ENCODE measurements around the gene TAC3. TPM values are rescaled to one million over a fixed set of nuclear protein-coding genes. Genes with fewer than 3 reads are reported as not detected.

TAC3 gene
- total RNA-seq, 2 experiments from 2014 or later: 0.27 TPM; not detected in 1

DNA sequence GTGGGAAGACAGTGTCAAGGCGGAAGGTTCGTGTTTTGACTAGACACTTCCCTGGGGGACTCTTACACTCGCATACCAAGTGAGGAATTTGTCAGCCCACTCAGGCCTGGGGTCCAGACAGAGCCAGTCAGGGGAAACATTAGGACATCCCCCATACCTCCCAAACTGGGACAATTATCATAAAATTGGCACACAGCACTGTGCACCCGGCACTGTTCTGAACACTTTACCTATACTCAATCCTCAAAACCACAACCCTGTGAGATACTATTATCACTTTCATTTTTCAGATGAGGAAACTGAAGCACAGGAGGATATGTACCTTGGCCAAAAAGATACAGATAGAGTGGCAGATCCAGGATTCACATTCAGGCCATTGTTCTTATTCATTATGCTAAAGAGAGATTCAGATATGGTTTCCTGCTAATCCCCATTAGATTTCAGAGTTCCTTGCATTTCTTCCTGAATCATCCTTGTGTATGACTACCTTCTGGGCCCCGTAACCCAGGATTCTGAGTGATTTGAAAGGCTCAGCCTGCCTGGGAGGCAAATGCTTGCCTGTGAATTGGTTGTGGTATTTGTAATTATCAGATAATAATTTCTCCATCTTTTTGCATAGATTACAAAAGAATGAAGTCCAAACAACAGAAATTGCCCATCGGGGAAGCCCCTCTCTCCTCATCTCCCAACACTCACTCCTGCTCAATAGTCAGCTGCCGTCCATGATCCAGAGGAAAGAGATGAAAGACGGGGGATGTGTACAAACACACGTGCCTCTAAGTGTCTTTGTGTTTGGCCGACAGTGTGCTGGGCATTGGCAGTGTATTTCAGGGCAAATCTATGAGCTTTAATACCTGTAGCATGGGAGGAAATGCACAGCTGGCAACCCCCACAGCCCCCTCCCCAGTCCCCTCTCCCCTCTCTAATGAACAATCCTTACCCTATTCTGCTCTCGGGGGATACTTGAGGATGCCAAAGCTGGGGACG is 4.6 kb downstream of the TAC3 start:
- ChIA-PET CTCF (interaction anchor here (0.9 to 1.6 kb wide), 5 partner anchors 10 to 254 kb away, joined by 3 to 4 read pairs (median 3); no protein-coding TSS in a partner anchor), POLR2A (no interaction called here)

DNA sequence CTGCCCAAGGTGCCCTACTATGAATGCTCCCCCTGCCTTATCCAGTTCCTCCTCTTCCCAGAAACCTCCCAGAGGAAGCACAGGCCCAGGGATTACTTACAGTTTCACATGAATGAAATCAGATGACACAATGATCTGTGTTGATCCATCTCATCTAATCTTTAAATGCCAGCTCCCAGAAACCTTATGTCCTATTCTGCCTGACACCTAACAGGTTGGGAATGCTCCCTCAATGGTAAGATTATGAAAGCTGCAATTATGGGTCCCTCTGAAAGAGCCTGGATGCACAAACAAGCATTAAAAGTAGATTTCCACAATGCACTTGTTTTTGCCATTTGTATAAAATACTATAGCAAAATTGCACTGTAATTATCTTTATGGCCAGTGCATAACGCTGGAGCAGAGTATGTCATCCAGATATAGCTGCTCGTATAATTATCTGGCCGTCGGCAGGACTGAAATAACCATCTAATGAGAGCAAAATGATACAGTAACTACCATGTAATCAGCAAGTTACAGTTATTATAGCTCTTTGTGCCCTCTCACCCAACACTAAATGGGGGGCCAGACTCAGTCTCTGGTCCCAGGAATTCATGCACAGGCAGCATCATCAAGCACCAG is 5.6 kb downstream of the TAC3 start:
- CTCF ChIA-PET: interaction anchor here (0.9 to 1.5 kb wide), 4 partner anchors 9 to 253 kb away, joined by 3 read pairs; no protein-coding TSS in a partner anchor
- POLR2A ChIA-PET: no interaction called here

DNA sequence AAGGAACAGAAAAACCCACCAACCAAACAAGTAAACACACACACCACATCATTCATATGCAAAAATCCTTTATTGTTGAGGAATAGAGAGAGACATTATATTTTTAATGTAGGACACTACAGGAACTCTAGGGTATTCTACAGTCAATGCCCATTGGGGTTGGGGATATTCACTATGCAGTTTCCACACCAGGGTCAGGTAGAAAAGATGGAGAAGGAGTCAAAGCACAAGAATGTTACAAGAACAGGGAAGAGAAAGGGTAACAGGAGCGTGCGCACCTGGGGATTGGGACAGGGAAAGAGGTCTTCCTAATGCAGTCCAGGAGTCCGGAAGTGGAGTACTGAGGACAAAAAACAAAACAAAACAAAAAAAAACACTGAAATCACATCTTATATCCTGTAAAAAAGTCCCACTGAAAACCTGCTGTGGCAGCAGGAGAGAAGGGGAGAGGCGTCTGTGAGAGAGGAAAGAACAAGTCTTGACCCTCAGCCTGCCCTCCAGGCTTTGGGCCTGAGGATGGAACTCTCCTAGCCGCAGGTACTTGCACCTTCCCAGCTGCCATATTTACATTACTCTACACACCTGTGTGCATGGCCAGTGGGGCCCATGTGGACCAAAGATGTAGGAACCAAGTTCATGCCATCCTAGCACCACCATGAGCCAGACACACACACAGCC is 6.2 kb downstream of the TAC3 start:
- ChIA-PET CTCF (interaction anchor here (1.0 to 3.6 kb wide), 4 partner anchors 59 to 252 kb away, joined by 3 to 27 read pairs (median 3); partner anchors contain the start of gene STAT6), POLR2A (no interaction called here)

DNA sequence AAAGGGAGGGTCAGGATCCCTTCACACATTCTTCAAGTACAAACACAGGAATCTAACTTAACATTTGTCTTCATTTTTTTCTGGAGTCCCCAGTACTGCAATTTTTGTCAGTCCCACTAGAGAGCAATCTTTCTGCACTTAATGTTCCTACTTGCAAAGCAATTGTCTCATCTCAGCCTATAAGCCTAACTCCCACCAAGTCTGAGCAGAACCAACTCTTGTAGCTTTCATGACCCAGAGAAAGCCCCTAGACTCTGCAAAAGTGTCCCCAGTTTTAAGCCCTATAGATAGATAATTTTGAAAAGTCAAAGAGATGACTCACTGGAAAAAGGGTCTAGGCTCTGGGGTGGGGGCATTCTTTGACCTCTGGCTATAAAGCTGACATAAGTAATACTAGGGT is 8.2 kb downstream of the TAC3 start:
- POLR2A ChIA-PET: no interaction called here
- CTCF ChIA-PET: interaction anchor here (0.8 to 3.6 kb wide), 10 partner anchors 8 to 109 kb away, joined by 3 to 27 read pairs (median 3); partner anchors contain the start of genes NEMP1 and STAT6

DNA sequence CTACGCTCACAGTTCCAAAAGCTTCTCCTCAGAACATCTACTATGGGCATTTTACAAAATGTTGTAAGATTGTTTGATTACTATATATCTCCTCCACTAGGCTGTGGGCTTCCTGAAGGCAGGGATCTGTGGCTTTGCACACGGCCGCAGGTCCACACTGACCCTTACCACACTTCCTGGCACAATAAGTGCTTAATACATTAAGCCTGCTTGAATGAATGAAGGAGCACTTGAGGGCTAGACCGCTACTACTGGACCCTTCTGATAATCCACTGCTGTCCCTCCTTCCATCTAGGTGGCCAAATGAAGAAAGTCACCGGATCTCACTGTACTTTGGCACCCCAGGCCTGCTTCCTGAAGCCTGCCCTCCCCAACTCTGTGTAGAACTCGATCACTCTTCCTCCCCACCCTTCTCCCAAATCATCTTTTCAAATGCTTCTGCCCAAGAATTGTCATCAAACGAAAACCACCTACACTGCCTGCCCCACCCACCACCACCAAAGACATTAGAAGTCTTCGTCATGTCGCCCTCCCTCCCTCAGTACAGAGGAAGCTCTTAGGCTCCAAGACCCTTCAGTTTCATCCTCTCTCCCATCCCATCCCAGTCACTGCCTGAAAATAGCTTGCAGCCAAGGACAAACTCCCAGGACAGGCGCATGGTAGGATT is 9.4 kb downstream of the TAC3 start:
- POLR2A ChIA-PET: no interaction called here

DNA sequence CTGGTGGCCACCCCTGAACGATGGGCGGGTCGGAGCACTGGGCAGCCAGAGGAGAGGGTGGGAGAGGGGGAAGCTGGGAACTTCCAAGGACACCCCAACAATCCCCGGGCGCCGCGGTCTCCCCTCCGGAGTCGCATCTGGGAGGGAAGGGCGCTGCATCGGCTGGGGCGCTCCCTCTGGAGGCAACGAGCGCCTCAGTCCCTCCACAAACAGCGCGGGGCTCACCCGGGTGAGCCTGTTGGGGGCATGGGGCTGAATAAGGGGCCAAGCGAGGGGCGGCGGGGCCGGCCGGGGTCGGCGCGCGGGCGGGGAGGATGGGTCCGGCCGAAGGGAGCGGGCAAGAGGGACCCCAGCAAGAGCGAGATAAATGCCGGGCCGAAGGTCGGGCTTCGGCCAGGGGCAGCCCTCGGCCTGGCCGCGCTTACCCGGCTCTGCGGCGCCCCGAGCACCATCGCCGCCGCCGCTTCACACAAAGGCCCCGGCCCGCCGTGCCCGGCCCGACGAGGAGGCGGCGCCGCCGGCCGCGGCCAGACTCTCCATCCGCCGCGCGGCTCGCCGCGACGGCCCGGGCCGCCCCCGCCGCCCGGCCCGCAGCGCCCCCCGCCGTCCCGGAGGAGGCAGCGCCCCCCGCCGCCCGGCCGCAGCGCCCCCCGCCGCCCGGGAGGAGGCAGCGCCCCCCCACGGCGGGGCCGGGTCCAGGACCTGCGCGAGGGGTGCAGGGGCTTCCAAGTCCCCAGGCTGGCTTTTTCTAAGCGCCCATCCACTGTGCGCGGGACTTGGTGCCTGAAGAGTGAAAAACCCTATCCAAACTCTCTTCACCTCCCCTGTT is 10.1 kb downstream of the TAC3 start, which contains the start of gene ZBTB39:
Gene ZBTB39, minus strand, starts transcription at position 567 of the 829 bp plus-strand sequence. CDS start 1,629 bp downstream, outside the sequence.
- POLR2A ChIA-PET: no interaction called here
- CTCF ChIA-PET: interaction anchor here (0.8 to 3.6 kb wide), 11 partner anchors 15 to 257 kb away, joined by 3 to 27 read pairs (median 4); partner anchors contain the start of gene STAT6

More for the DNA sequence above, 9.4 kb downstream of the TAC3 start:
- CTCF ChIA-PET: interaction anchor here (0.8 to 3.6 kb wide), 8 partner anchors 19 to 224 kb away, joined by 3 to 27 read pairs (median 4); partner anchors contain the start of gene STAT6

DNA sequence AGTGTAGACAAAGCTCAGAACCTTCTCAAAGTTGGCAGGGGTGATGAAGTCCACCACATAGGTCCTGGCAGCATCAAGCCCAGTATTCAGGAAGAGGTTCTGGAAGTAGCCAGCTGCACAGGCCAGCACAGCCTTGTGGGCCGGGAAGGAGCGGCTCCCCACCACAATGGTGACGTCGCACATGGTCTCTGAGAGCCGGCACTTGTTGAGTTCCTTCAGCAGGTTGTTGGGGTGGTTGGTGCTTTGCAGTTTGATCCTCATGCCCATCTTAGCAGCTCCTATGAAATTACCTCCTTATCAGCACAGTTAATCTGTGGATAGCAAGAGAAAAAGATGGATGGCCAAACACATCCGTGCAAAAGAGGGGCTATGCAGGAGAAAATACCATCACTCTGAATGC is 11.7 kb downstream of the TAC3 start:
- ChIA-PET POLR2A (no interaction called here), CTCF (interaction anchor here (0.5 to 3.0 kb wide), 12 partner anchors 24 to 278 kb away, joined by 3 to 20 read pairs (median 4); partner anchors contain the start of genes PRIM1 and STAT6)

DNA sequence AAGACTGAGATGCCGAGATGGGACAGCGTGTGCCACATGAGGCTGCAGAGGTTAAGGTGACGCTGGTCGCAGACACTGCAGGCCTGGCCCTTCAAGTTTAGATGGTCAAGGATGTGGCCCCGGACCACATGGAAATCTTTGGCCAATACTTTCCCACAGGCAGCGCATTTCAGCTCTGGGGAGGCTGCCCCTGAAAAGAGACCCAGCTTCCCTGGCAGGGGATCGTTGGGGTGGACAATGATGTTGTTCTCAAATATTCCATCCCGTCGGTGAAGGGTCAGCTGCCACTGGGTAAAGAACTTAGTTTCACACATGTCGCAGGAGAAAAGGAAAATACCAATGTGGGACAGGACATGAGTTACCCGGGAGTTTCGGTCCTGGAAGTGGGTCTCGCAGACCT is 12.9 kb downstream of the TAC3 start:
- CTCF ChIA-PET: interaction anchor here (1.1 to 3.0 kb wide), 8 partner anchors 59 to 246 kb away, joined by 3 to 20 read pairs (median 4); partner anchors contain the start of gene STAT6
- POLR2A ChIA-PET: no interaction called here

DNA sequence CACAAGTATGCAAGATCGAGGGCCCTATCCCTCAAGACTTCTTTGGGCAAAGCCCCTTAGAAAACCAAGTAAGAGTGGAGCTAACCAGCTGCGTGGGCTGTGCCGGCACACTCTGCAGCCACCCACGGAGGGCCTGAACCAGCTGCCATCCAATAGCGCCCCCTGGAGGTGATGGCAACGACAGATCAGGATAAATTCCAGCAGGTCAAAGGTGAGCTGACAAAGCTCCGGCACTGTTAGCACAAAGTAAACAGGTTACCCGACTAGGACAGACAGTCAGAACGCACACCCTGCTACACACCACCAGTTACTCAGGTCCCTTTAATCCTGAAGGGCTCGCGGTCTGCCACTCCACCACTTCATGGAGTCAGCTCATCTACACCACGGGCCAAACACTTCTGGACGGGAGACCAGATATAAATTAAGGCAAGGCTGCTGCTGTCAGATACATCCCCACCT is 14.9 kb downstream of the TAC3 start:
- POLR2A ChIA-PET: no interaction called here
- CTCF ChIA-PET: interaction anchor here (0.6 to 2.0 kb wide), 12 partner anchors 10 to 365 kb away, joined by 3 to 18 read pairs (median 4); partner anchors contain the start of genes HSD17B6 and STAT6

DNA sequence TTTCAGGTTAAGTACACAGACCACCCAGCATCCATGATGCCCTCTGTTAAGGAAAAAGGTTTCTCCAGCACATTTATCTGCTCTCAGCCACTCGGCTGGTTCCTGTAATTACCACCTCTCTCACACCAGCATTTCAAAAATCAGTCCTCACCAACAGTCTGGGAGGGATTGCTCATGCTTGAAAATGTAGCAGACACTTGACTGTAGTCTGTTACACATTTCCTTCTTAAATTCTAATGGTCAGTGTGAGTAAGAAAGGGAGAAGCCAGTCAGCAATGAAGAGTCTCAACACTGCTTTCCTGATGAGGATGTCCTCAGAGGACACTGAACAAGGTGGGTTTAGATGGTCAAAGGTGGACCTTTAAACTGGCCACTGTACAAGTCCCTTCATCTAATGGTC is 15.9 kb downstream of the TAC3 start:
- POLR2A ChIA-PET: no interaction called here
- CTCF ChIA-PET: interaction anchor here (0.8 to 2.7 kb wide), 4 partner anchors 8 to 238 kb away, joined by 3 to 11 read pairs (median 4); partner anchors contain the start of gene HSD17B6

DNA sequence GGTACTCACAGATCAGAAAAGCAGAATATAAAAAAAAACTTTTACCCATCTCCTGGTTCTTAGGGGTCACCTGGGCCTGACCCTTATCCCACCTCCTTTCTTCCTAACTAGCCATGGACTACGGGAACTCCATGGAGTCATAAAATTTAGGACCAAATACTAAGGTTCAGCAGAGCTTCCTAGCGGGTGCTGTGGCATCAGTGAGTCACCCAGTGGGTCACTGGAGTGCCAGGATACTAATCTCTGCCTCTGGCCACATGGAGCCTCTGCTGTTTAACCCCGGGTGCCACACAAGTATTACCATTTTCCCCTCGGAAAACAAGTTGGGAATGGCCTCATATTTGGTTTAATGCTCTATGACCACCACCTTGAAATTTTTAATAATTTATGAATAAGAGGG is 16.9 kb downstream of the TAC3 start:
- ChIA-PET POLR2A (interaction anchor here (1.5 kb wide), 1 partner anchor 49 kb away, joined by 7 read pairs; no protein-coding TSS in a partner anchor), CTCF (interaction anchor here (0.8 to 2.7 kb wide), 7 partner anchors 9 to 322 kb away, joined by 3 to 11 read pairs (median 3); no protein-coding TSS in a partner anchor)

DNA sequence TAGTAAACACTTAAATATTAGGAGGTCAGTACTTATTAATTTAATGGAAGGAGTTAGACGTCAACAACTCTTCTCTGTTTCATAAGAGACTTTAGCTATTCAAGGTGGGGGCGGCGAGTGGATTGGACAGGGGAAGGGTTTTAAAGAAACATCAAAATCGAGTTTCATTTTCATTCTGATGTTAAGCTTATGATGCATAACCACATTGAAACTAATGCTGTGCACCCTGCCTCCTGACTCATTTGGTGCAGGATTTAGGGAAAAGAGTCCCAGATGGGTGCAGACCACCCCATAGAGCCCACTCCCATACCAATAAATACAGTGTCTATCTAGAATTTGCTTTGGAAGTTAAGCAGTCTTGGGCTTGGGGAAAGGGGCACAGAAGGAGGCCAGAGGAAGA is 17.3 kb downstream of the TAC3 start:
- ChIA-PET POLR2A (interaction anchor here (0.7 to 1.5 kb wide), 2 partner anchors 50 to 113 kb away, joined by 3 to 7 read pairs; no protein-coding TSS in a partner anchor), CTCF (interaction anchor here (0.8 to 2.7 kb wide), 5 partner anchors 11 to 321 kb away, joined by 3 to 11 read pairs (median 3); no protein-coding TSS in a partner anchor)

DNA sequence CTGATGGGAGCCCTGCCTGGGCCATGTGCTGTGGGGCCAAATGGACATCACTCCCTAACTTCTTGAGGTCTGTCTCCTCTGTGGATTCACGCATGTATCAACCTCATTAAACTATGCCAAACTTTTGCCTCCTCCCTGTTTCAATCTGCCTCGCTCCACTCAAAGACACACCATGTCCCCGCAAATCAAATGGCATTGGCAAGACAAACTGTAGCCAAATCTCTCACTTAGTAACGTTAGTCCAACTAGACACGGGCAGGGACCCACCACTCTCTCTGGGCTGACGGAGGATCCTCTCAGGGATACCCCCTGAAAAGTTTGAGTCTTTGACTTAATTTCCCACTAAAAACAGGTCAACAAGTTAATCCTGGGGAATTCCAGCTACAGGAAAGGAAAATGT is 18.0 kb downstream of the TAC3 start:
- POLR2A ChIA-PET: interaction anchor here (0.7 to 1.5 kb wide), 2 partner anchors 50 to 114 kb away, joined by 3 to 7 read pairs; no protein-coding TSS in a partner anchor

DNA sequence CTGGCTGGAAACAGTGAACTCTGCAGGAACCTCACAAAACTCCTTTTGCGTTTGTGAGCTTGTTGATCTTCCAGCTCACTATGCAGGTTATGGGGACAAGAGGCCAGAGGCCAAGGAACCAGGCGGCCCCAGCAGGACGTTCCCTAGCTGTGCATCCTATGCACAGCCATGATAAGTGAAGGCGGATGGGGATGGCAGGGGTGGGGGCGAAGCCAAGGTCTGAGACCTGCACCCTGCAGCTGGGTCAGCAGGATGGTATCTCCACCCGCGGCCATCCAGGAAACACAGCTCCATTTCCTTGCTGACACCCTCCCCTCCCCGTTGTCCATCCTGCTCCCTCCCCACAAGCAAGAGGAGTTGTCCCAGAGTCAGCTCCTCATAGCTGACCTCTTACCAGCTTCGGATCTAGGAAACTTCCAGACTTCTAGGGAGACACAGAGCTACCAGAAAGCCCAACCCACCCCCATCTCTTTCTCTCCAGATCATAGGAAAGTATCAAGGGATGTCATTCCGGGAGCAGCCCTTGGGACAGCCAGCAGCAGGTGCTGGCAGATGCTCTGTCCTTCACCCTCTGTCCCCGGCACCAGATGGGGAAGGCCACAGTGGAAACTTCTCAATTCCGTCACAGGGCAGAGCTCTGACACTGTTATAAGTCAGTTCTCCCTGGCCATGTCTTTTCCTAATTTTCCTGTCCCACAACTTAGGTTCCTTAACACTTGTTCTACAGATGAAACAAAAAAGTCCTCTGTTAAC is 19.4 kb downstream of the TAC3 start:
- POLR2A ChIA-PET: no interaction called here
- CTCF ChIA-PET: interaction anchor here (0.7 to 2.1 kb wide), 2 partner anchors 9 to 179 kb away, joined by 3 to 7 read pairs; no protein-coding TSS in a partner anchor

More for the DNA sequence above, 18.0 kb downstream of the TAC3 start:
- CTCF ChIA-PET: interaction anchor here (1.0 to 2.7 kb wide), 5 partner anchors 10 to 244 kb away, joined by 3 to 11 read pairs (median 5); no protein-coding TSS in a partner anchor

DNA sequence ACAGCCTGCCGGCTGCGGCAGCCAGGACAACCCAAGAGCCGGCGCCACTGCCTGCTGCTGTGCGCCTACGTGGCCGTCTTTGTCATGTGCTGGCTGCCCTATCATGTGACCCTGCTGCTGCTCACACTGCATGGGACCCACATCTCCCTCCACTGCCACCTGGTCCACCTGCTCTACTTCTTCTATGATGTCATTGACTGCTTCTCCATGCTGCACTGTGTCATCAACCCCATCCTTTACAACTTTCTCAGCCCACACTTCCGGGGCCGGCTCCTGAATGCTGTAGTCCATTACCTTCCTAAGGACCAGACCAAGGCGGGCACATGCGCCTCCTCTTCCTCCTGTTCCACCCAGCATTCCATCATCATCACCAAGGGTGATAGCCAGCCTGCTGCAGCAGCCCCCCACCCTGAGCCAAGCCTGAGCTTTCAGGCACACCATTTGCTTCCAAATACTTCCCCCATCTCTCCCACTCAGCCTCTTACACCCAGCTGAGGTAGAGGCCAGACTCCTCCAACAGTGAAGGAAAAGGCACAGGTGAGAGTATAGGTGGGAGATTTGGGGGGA is 20.3 kb downstream of the TAC3 start:
- POLR2A ChIA-PET: no interaction called here
- CTCF ChIA-PET: interaction anchor here (2.1 kb wide), 1 partner anchor 8 kb away, joined by 7 read pairs; no protein-coding TSS in a partner anchor

Measured in activated CD8-positive, alpha-beta memory T cell treated with anti-CD3 and anti-CD28 coated beads for 36 hours (primary cell).